ENCODE data around the gene TMEM150B.
A peak's percentile ranks its signal among the peaks of the same experiment; 100 is the strongest.
"Not testable (repeated sequence)": the region's sequence is repeated elsewhere in the genome, so short reads cannot be mapped to it uniquely, and the experiment has no call there.

The TMEM150B gene

GRCh38 chr19:55336101-55336500, 11.0 kb upstream of the TMEM150B start:
- DNase-seq: no peak

- DNase-seq: no peak
These were observed 8.7 kb upstream of the TMEM150B start for GRCh38 chr19:55333870-55334269.

DNA sequence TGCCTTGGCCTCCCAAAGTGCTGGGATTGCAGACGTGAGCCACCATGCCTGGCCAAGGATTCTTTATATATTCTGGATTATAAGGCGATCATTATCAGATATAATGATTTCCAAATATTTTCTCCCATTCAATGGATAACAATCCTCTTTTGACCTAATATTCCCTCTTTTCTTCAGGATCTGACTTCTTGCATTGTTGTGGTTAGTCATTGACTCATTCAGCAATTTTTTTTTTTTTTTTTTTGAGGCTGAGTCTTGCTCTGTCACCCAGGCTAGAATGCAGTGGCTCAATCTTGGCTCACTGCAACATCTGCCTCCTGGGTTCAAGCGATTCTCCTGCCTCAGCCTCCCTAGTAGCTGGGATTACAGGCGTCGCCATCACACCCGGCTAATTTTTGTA, 4.7 kb upstream of the TMEM150B start:
- DNase-seq: not testable (repeated sequence)

GRCh38 chr19:55328774-55329318, 3.7 kb upstream of the TMEM150B start:
- not testable (repeated sequence) for DNase-seq

GRCh38 chr19:55324662-55325061, 479 bp downstream of the TMEM150B start:
- no peak for DNase-seq

DNA sequence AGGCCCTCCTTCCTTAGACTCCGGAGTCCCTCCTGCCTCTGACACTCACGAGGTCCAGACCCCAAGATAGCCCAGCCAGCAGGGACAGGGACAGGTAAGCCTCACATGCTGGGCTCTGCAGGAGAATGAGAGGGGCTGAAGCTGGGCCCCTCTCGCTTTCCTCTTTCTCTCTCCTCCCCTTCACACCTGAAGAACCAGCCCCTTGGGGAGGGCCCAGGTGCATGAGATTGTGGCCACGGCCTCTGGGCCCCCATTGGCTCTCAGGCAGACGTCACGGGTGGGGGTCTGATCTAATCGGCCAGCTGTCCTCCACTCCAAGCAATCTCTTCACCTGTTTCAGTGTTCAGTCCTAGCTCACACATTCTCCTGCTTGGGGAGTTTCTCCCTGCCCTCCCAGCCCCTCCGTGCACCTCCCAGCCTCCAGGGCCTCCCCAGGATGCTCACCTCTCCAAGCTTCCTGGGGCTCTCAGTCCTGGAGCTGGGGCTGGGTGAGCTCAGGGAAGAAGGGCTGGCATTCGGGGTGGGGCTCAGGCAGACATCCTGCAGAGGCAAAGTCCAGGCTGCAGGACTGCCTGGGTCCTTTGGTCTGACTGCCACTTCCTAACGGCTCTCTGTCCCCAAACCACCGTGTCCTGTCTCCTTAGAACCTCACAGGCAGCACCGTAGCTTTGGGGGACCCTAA, 2.8 kb downstream of the TMEM150B start:
- no peak for DNase-seq

DNA sequence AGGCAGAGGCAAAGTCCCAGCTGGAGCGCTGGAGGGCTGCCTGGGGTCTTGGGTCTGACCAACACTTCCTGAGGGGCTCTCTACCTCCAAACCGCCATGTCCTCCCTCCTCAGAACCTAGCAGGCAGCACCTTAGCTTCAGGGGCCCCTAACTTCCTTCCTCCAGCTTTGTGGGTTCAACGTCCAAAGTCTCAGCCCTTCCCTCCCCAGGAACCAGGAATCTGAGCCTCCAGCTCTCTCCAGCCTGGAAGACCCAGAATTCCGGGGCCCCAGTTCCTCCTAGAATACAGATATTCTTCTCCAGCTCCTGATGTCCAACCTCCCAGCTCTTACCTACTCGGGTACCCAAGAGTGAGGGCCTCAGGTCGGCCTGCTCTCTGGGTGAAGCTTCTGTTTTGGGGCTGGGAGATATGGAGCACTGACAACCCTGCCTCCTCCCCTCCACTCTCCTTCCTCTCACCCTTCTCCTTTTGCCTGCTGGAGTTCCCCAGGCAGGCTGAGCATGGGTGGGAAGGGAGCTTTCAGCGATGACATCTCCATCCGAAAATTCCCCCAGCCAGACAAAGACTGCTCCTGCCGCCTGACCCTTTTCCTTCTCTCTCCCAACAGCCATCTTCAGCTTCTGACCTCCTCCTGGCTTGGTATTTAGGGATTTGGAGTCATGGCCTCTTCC, 3.5 kb downstream of the TMEM150B start:
- no peak for DNase-seq

GRCh38 chr19:55320844-55321419, 4.2 kb downstream of the TMEM150B start:
- DNase-seq: no peak

DNA sequence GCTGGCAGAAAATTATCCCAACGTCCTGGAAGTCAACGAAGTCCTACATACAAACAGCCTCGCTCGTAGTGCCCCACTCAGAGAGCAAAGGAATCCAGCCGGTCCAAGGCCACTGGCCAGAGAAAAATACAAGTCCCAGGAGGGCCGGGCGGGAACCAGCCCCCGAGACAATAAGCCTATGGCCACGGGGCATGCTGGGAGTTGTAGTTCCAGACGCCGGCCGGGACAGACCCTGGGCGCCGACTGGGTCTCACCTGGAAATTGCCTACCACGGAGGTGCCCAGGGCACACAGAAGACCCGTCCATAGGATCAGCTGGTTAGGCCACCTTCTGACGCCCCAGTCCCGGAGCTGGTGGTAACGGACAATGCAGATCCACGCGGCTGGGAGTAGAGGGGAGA, 5.4 kb downstream of the TMEM150B start:
- no peak for DNase-seq

- DNase-seq: no peak
These were observed 8.5 kb downstream of the TMEM150B start for GRCh38 chr19:55316646-55317045.

DNA sequence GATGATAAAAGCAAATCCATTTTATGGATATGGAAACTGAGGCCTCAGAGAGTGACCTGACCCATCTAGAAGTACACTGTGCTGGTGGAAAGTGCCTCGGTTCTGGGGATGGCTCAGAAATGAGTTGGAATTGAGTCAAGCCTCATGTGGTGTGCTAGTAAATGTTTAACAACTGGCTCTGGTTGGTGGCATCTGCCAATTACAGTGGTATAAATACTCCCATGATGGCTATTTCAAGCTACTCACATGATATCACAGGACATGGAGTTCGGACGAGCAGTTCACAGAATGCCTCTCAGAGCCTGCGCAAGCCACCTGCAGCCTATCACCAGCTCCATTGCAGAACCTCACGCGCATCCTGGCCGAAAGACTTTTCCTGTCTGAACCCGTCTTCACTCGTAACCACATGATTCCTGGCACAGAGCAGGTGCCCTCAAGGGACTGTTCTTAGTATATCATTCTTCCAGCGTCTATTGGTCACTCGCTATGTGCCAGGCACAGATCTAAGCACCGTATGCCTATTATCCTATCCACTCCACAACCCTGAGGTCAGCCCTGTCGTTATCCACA, 9.1 kb downstream of the TMEM150B start:
- DNase-seq: no peak

GRCh38 chr19:55314396-55314795, 10.7 kb downstream of the TMEM150B start:
- no peak for DNase-seq

DNA sequence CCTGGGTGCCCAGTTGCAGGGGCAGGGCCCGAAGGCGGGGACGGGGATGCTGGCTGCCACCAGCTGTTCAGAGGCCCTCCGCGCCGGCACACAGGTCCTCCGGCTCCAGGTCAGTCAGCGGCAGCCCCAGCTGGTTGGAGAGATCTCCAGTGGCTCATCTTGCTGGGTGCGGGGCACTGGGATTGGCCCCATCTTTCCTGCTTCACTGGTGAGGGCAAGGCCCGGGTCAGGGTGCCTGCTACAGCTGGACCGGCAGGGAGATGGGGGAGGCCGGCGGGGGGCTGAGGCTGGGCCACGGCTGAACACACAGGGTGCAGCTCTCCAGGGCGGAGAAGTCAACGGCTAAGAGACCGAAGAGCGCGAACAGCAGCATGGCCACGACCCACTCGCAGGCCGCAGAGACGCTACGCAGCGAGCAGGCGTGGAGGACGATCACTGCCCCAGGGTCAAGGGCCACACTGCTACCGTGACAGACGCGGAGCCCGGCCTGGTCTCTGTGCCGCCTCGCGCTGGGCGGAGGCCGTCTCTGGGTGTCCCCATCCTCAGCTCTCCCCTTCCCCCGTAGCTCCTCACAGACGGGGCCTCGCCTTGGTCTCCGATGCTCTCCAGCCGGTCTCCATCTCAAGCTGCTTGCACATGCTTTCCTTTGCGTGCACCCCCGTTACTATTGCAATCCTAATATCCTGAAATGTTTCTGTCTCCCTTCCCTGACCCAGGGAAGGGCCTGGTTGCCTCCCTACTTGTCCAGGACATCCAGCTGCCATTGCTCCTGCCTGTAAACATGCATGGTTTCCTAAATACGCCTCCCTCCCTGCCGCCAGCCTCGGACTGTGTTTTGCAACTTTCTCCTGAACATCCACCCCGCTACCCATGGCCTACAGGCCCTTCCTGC, 12.3 kb downstream of the TMEM150B start:
- no peak for DNase-seq

- DNase-seq: no peak
These were observed 13.3 kb downstream of the TMEM150B start for GRCh38 chr19:55311797-55312196.

DNA sequence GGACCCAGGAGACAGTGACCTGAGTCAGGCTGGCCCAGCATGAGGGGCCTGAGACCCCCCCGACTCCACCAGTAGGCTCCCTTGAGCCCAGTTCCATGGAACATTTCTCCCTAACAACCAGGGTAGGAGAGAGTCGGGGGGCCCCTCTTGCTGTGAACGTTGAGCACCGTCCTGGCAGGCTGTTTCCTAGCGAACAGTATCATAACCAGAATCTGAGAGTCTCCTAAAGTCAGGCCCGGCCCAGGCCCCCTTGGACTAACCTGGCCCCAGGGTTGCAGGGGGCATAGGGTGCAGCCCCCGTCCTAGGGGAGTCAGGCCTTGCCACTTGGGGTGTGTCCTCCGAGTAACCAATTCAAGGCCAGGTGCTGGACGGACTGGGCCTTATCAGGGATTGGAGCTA, 13.7 kb downstream of the TMEM150B start:
- DNase-seq: no peak

GRCh38 chr19:55310498-55310897, 14.6 kb downstream of the TMEM150B start:
- DNase-seq: no peak

- no peak for DNase-seq
These were observed 15.7 kb downstream of the TMEM150B start for GRCh38 chr19:55309448-55309847.

DNA sequence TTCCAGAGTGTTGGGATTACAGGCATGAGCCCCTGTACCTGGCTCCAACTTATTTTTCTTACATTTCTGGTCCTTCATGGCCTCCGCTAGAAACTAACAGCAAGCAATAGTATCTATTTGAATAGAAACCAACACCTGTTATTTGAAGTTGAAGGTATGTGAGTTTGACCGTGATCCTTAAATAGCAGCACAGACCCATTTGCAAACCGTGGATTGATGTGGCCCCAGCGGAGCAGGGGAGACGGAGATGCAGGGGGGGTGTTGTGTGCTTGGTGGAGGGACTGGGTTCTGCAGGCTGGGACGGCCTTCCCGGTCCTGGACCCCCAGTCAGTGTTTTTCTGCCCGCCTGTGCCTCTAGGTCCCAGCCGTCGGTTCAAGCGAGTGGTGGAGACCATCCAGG, 16.9 kb downstream of the TMEM150B start:
- no peak for DNase-seq

GRCh38 chr19:55306712-55307111, 18.4 kb downstream of the TMEM150B start:
- DNase-seq: no peak

DNA sequence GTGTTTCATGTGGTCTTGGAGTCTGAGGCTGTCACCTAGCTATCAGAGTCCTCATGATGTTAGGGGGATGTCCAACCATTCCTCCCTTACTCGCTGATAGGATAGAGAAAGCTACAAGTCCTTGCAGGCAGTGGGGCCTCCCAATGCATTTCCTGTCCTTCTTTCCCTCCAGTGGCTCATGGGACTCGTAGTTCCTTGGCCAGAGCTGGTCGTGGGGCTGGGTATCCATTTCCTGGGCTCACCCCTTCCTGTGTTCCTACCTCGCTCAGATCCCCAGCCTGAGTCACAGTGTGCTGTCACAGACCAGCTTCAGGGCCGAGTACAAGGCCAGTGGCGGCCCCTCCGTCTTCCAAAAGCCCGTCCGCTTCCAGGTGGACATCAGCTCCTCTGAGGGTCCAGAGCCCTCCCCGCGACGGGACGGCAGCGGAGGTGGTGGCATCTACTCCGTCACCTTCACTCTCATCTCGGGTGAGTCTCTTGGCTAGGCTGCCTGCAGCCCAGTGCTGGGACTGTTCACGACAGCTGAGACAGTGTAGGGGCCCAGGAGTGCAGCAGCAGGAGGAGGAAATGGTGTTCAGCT, 19.1 kb downstream of the TMEM150B start:
- no peak for DNase-seq

DNA sequence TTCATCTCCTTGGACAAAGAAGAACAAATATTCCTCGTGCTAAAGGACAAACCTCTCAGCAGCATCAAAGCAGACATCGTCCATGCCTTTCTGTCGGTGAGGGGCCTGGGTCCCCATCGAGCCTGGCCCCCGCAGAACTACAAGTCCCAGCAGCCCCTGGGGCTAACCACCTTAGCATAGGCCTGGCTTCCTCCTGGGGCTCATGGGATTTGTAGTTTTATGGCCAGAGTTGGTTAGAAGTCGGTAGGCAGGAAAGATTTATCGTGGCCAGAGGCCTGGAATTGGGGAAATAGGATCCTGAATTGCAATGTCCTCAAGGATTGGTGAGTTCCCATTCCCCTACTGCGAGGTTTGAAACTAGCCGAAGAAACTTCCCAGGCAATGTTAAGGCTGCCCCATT, 19.6 kb downstream of the TMEM150B start:
- peak; percentile 14 for DNase-seq

DNA sequence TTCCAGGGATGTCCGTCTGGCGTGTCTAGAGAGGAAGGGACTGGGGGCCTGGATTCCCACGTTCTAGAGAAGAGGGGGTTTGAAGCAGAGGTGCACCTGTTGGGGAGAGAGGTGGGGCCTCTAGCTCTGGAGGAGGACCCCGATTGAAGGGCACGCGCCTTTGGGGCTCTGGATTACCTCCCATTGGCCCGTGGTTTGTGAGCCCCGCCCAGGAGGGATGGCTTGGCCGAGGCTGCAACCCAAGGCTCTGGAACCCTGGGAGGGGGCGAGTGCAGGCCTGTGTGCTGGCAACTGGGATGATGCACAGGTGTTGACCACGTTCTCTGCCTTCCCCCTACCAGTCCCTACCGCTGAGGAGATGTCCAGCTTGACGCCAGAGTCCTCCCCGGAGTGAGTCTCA, 20.2 kb downstream of the TMEM150B start:
- no peak for DNase-seq

Measured in NK-92 treated with Interleukin-12 subunit alpha and Interleukin-12 subunit beta, amount 100 ng/mL, for 24 hours (cell line).